ENCODE data around the gene EPS15. TPM values are rescaled to one million over a fixed set of nuclear protein-coding genes. Genes with fewer than 3 reads are reported as not detected.

EPS15 gene
- total RNA-seq, 1 donor: 58.7 TPM

DNA sequence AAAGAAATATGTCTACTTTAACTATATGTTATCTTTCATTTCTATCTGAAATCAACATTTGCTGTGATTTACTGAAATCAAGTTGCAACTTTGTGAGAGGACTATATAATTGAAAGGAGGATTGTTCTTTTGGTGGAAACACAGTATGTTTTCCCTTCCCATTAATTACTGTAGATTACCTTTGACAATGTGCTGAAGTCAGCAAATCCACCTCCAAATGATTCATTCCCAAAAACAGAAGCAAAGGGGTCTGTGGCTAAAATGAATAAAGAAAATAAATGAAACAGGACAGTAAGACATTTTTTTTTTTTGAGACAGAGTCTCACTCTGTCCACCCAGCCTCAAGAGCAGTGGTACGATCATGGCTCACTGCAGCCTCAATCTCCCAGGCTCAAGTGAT, 153.3 kb downstream of the EPS15 start:
- no peak overlapping the region for H3K4me3 ChIP-seq (ENCODE audit: low read depth, low read length)
- DNase-seq (ENCODE audit: low read depth): no peak
- TF ChIP-seq, protein P1, sequence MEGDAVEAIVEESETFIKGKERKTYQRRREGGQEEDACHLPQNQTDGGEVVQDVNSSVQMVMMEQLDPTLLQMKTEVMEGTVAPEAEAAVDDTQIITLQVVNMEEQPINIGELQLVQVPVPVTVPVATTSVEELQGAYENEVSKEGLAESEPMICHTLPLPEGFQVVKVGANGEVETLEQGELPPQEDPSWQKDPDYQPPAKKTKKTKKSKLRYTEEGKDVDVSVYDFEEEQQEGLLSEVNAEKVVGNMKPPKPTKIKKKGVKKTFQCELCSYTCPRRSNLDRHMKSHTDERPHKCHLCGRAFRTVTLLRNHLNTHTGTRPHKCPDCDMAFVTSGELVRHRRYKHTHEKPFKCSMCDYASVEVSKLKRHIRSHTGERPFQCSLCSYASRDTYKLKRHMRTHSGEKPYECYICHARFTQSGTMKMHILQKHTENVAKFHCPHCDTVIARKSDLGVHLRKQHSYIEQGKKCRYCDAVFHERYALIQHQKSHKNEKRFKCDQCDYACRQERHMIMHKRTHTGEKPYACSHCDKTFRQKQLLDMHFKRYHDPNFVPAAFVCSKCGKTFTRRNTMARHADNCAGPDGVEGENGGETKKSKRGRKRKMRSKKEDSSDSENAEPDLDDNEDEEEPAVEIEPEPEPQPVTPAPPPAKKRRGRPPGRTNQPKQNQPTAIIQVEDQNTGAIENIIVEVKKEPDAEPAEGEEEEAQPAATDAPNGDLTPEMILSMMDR (IDR thresholded peaks at IDR 0.05; ENCODE audit: insufficient read depth, low read depth, low read length): no peak

DNA sequence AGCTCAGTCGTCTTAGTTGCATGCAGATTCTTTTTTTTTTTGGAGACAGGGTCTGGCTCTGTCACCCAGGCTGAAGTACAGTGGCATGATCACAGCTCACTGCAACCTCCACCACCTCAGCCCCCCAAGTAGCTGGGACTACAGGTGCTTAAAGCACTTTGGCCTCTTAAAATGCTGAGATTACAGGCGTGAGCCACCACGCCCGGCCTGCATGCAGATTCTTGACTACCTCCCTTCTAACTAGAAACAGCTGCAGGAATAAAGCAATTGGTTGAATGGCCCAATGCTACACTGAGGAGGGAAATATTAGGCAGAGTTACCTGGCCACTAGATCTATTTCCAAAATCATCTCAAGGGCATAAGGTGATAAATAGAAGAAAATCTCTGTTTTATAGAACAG, 159.2 kb downstream of the EPS15 start:
- DNase-seq (ENCODE audit: low read depth): no peak
- TF ChIP-seq, protein P1 (IDR thresholded peaks at IDR 0.05; ENCODE audit: insufficient read depth, low read depth, low read length): no peak
- no peak overlapping the region for H3K4me3 ChIP-seq (ENCODE audit: low read depth, low read length)

DNA sequence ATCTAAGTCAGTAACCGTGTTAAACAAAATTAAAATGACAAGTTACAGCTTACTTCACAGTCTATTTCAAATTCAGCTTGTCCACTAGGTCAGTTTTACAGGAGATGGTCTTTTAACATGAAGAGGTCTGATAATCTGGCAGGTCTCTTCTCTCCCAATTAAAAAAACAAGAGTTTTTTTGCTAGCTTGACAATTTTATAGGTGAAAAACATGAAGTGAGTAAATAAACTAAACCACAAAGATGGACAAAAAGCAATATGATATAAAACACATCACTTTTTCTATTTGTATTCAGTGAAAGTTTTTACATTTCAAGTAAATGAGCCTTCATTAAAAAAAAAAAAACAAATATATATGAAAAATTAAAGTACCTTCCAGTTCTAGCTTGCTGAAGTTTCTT, 163.7 kb downstream of the EPS15 start:
- TF ChIP-seq, protein P1 (IDR thresholded peaks at IDR 0.05; ENCODE audit: insufficient read depth, low read depth, low read length): no peak
- no peak for DNase-seq (ENCODE audit: low read depth)
- H3K4me3 ChIP-seq (ENCODE audit: low read depth, low read length): no peak overlapping the region

DNA sequence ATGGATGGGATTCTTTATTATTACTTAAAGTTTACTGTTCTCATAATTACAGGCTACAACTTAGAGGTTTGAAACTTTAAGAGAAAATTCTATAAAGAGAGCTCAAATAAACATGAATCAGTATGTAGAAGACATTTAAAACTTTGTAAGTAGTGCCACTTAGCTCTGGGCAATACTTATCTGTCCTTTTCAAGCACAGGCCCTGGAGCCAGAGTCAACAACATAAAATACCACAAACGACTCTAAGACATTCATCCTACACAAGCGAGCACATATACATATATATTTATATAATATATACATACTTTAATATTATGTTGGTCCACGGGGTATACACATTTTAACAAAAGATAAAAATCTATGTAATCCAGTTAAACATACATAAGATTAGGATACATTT, 164.7 kb downstream of the EPS15 start:
- DNase-seq (ENCODE audit: low read depth): no peak

DNA sequence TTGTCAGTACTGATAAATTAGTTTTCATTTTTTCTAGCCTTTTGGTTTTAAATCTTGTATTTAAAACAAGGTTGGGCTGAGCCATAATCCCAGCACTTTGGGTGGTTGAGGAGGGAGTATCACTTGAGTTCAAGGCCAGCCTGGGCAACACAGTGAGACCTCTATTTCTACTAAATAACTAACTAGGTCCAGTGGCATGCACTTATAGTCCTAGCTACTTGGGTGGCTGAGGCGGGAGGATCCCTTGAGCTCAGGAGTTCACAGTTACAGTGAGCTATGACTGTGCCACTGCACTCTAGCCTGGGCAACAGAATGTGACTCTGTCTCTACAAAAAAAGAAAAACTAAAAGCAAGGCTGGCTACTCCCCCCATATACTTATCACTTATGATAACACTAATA, 167.2 kb downstream of the EPS15 start:
- DNase-seq (ENCODE audit: low read depth): no peak
- H3K4me3 ChIP-seq (ENCODE audit: low read depth, low read length): no peak overlapping the region
- TF ChIP-seq, protein P1 (IDR thresholded peaks at IDR 0.05; ENCODE audit: insufficient read depth, low read depth, low read length): no peak

More for the DNA sequence above, 164.7 kb downstream of the EPS15 start:
- TF ChIP-seq, protein P1 (IDR thresholded peaks at IDR 0.05; ENCODE audit: insufficient read depth, low read depth, low read length): no peak
- H3K4me3 ChIP-seq (ENCODE audit: low read depth, low read length): no peak overlapping the region

DNA sequence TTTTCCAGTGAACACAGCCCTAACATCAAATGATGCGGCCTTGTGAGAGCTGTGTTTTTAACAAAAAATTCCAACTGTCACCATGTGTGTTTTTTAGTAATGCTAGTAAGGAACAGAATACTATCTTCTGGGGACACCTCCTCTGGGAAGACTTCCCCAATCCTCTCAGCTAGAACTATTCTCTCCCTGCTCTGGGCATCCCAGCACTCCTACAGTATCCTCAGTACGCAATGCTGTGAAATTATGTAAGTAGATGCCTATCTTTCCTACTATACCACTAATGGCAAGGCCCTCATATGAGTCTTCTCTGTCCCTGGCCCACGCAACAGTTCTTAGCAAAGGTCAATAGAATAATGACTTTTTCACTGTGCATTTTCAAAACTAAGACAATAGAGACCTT, 169.2 kb downstream of the EPS15 start:
- no peak for DNase-seq (ENCODE audit: low read depth)
- no peak overlapping the region for H3K4me3 ChIP-seq (ENCODE audit: low read depth, low read length)
- TF ChIP-seq, protein P1 (IDR thresholded peaks at IDR 0.05; ENCODE audit: insufficient read depth, low read depth, low read length): no peak

DNA sequence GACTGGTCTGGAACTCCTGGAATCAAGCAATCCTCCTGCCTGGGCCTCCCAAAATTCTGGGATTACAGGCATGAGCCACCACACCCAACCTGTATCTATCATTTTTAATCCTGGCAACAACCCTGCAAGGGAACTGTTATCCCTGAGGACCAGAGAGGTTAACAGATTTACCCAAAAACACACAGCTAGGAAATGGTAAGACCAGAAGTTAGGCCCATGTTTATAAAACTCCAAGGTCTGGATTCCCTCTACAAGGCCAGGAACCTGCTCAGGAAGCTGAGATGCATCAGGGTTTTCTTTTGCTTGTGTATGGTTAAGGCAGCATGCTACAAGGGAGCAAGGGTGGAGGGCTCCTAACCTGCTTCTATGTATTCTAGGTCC, 170.9 kb downstream of the EPS15 start:
- TF ChIP-seq, protein P1 (IDR thresholded peaks at IDR 0.05; ENCODE audit: insufficient read depth, low read depth, low read length): no peak
- no peak for DNase-seq (ENCODE audit: low read depth)
- H3K4me3 ChIP-seq (ENCODE audit: low read depth, low read length): no peak overlapping the region
